Cardiac muscle cell (in vitro differentiated cells and primary cell): Measurements from ENCODE around the gene CARS2. TPM values are rescaled to one million over a fixed set of nuclear protein-coding genes. Genes with fewer than 3 reads are reported as not detected.

ENCODE experiments used
- DNase-seq, 2 donors: peaks; one replicate each; pipeline versions ENCODE4 v3.0.0 to v3.0.0-alpha.2; 2010 to 2017; ENCODE audit warnings: low read depth in 1 of 2, low spot score in 1 of 2
- H3K27ac ChIP-seq: fragments of 200-600 bp; sonication (generic); 2 replicates; pipeline ENCODE4 v1.5.1; 2016
- H3K27me3 ChIP-seq: fragments of 200-600 bp; sonication (generic); 2 replicates; pipeline ENCODE4 v1.6.0; 2016; ENCODE audit warnings: control low read depth
- H3K36me3 ChIP-seq: fragments of 200-600 bp; sonication (generic); 2 replicates; pipeline ENCODE4 v1.5.1; 2016; ENCODE audit warnings: control low read depth
- H3K4me1 ChIP-seq: fragments of 200-600 bp; sonication (generic); 2 replicates; pipeline ENCODE4 v1.8.1; 2017; ENCODE audit warnings: low read depth, mild to moderate bottlenecking, mixed run types
- H3K4me3 ChIP-seq: fragments of 200-600 bp; sonication (generic); 2 replicates; pipeline ENCODE4 v1.5.1; 2016; ENCODE audit warnings: mild to moderate bottlenecking
- H3K9me3 ChIP-seq: fragments of 200-600 bp; sonication (generic); 2 replicates; pipeline ENCODE4 v1.5.1; 2017; ENCODE audit warnings: low read depth, mild to moderate bottlenecking, control low read depth
- polyA plus RNA-seq: library from polyadenylated mRNA; unstranded; fragments of >200 nt; fragmentation: Nextera tagmentation; extraction: Ambion mirVana; gene quantifications from 2 replicates; pipeline ENCODE4 v1.2.1, GENCODE V29; 2016
- total RNA-seq: library from RNA; depleted of rRNA; stranded (reverse); fragments of >200 nt; gene quantifications from 2 replicates; pipeline ENCODE4 v1.2.3, GENCODE V29; 2016
- TF ChIP-seq, protein P1 (sequence below): IDR thresholded peaks from 2 replicates; pipeline ENCODE4 v1.5.1; 2012; ENCODE audit warnings: low read depth, mild to moderate bottlenecking, low read length

The CARS2 gene
- total and polyA plus RNA-seq, 2 experiments from 2014 or later: 58.2 to 94.6 TPM

DNA sequence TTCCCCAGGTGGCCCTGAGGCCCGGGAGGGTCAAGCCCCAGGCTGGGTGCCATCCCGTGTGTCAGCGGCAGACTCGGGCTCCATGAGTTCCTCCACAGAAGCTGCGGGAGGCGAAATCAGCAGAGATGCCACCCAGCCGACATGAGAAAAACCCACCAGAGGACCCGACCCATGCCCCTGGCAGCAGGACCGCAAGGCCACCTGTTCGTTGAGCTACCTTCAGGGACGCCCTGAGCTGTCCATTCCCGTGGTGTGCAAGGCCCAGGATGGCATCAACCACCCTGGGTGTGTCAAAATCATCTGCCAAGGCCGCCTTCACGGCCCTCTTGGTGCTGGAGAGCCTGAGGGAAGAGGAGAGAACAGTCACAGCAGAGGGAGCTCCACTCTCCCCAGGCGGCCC is 60.2 kb downstream of the CARS2 start:
- H3K9me3 ChIP-seq: no peaks in the 10 kb centered on the region
- H3K27me3 ChIP-seq: no peaks in the 10 kb centered on the region
- H3K27ac ChIP-seq: no peak overlapping the region
- no peak overlapping the region for H3K4me3 ChIP-seq
- no peak for DNase-seq
- TF ChIP-seq, protein P1, sequence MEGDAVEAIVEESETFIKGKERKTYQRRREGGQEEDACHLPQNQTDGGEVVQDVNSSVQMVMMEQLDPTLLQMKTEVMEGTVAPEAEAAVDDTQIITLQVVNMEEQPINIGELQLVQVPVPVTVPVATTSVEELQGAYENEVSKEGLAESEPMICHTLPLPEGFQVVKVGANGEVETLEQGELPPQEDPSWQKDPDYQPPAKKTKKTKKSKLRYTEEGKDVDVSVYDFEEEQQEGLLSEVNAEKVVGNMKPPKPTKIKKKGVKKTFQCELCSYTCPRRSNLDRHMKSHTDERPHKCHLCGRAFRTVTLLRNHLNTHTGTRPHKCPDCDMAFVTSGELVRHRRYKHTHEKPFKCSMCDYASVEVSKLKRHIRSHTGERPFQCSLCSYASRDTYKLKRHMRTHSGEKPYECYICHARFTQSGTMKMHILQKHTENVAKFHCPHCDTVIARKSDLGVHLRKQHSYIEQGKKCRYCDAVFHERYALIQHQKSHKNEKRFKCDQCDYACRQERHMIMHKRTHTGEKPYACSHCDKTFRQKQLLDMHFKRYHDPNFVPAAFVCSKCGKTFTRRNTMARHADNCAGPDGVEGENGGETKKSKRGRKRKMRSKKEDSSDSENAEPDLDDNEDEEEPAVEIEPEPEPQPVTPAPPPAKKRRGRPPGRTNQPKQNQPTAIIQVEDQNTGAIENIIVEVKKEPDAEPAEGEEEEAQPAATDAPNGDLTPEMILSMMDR: no peak
- peaks cover 18% of the 10 kb centered on the region for H3K36me3 ChIP-seq
- H3K4me1 ChIP-seq: peaks cover 3% of the 10 kb centered on the region

DNA sequence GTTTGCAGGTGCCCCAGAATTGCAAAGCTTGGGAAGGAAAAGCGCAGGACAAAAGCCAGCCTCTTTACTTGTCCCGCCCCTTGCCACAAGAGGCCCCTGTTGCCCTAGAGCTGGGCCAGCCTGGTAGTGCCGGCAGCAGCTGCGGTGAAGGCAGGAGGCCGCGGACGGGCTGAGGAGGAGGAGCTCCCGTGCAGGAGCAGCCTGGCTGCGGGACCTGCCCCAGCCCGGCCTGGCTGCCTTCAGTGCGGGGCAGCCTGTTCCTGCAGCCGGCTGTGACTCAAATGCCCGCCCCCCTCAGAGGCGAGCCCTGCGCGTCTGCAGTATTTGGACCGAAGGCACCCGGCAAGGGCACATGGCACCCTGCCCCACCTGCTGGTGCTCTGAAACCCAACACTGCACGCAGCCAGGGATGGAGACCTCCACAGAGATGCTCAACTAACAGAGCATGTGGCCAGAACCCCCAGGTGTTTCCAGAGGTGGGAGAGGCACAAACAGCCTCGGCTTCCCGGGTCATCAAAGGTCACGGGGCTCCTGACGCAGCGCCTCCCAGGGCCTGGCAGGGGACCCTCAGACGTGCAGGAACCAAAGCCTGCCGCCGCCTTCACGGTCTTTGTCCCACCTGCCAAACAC is 60.9 kb downstream of the CARS2 start:
- H3K36me3 ChIP-seq: peaks cover 14% of the 10 kb centered on the region
- H3K27ac ChIP-seq: no peak overlapping the region

DNA sequence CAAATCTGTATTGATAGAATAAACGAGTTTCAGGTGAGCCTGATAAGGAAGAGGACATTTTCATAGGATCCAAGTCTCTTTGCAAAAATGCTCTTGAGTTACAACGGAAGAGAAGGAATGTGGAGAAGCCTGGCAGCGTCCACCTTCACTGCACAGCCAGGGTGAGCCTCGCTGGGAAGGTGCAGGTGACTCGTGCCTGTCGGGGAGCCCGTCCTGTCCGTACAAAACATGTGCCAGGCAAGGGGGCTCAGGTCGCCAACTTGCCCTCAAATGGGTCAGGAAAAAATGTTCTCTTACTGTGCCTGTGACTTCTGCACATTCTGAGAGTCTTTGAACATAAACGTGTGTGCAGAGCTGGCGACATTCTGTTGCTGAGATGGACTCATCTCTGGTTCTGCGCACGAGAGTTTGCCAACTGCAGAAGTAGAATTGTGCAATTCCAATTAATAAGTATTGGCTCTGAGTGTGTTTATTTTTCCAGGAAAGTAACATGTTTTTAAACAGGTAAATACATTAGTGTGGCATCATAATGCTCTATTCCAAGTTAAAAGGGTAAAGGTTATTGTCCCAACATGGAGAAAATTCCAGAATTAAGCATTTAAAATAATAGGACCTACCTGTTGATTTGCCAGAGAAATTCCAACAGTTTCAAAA is 62.0 kb downstream of the CARS2 start:
- Histone ChIP-seq H3K36me3 (peaks cover 18% of the 10 kb centered on the region), H3K27ac (peak overlapping the region; percentile 13), H3K27me3 (no peaks in the 10 kb centered on the region), H3K9me3 (no peaks in the 10 kb centered on the region), H3K4me1 (peaks cover 3% of the 10 kb centered on the region), H3K4me3 (no peak overlapping the region)
- DNase-seq: no peak
- TF ChIP-seq, protein P1: no peak

More for the DNA sequence above, 60.9 kb downstream of the CARS2 start:
- TF ChIP-seq, protein P1: peak; percentile 37
- DNase-seq: peak; percentile 65 to 80
- H3K9me3 ChIP-seq: no peaks in the 10 kb centered on the region
- no peaks in the 10 kb centered on the region for H3K27me3 ChIP-seq
- H3K4me1 ChIP-seq: peaks cover 3% of the 10 kb centered on the region
- H3K4me3 ChIP-seq: no peak overlapping the region

DNA sequence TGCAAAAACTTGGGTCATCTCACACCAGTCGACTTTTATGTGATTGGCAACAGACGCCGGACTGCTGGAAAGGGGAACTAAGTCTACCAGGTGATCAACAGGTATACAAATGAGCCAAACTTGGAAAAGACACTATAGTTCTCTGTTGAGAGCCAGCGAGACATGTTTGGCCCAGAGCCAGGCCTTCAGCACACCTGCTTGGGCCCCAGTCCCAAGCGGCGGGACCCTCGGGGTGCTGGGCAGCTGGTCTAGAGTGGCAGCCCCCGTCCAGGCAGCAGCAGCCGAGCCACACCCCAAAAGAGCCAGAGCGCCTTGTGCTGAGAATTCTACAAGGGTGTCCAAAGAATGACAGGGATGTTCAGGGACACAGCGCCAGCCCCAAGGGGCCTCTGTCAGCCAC is 62.6 kb downstream of the CARS2 start:
- peak overlapping the region; percentile 13 for H3K27ac ChIP-seq
- H3K27me3 ChIP-seq: no peaks in the 10 kb centered on the region
- no peaks in the 10 kb centered on the region for H3K9me3 ChIP-seq
- DNase-seq: no peak
- TF ChIP-seq, protein P1: no peak
- H3K4me3 ChIP-seq: no peak overlapping the region
- peaks cover 24% of the 10 kb centered on the region for H3K36me3 ChIP-seq
- H3K4me1 ChIP-seq: peaks cover 3% of the 10 kb centered on the region

DNA sequence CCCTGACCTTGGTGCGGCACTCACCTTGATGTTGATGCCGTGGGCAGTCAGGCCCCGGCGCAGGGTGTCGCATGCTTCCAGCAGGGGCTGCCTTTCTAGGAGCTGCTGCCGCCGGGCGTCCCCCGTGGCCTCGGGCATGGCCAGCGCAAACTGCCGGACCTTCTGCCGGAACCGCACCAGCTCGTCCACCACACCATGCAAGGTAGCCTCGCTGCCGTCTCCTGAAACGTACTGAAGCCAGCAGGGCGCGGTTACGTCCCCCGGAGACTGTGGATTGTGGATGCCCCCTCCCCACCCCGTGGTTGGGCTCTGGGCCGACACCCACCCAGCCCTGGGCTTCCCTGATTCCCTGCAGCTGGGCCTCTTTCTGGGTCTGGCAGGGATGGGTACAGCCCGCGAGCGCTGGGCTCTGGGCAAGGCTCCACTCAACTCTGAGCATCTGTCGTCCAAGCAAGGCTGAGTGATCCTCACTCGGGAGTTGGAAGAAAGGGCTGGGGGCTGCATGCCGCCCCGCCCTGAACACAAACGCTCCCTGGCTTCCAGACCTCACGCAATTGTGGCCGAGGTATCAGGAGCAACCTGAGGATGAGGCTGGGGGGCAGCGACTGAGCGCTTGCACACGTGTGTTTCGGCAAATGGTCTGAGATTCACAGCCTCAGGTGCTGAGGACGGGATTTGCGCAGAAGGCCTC is 63.5 kb downstream of the CARS2 start:
- H3K36me3 ChIP-seq: peaks cover 25% of the 10 kb centered on the region
- H3K4me3 ChIP-seq: no peak overlapping the region
- H3K4me1 ChIP-seq: peaks cover 3% of the 10 kb centered on the region
- H3K27ac ChIP-seq: no peak overlapping the region
- DNase-seq: no peak
- TF ChIP-seq, protein P1: no peak
- H3K27me3 ChIP-seq: no peaks in the 10 kb centered on the region
- H3K9me3 ChIP-seq: no peaks in the 10 kb centered on the region
